HEK293T (cell line): Measurements from ENCODE around the gene ETHE1.

Source experiments
- FOXA1 ChIP-seq: fragments of 450-650 bp; IDR thresholded peaks from 2 replicates; pipeline ENCODE4 v1.6.1; 2016; ENCODE audit warnings: mild to moderate bottlenecking
- FOXK2 ChIP-seq: fragments of 450-650 bp; IDR thresholded peaks from 2 replicates; pipeline ENCODE4 v1.6.1; 2016; ENCODE audit warnings: mild to moderate bottlenecking
- L3MBTL2 ChIP-seq: fragments of 450-650 bp; conservative IDR thresholded peaks from 2 replicates; pipeline ENCODE4 v1.6.1; 2016; ENCODE audit warnings: mild to moderate bottlenecking
- NFRKB ChIP-seq: fragments of 450-650 bp; IDR thresholded peaks from 2 replicates; pipeline ENCODE4 v1.6.1; 2016; ENCODE audit warnings: mild to moderate bottlenecking, moderate library complexity
- SP1 ChIP-seq: fragments of 450-650 bp; IDR thresholded peaks from 2 replicates; pipeline ENCODE4 v1.6.1; 2017
- SUZ12 ChIP-seq: fragments of 450-650 bp; IDR thresholded peaks from 2 replicates; pipeline ENCODE4 v1.6.1; 2016; ENCODE audit warnings: mild to moderate bottlenecking
- TARDBP ChIP-seq: fragments of 450-650 bp; IDR thresholded peaks from 2 replicates; pipeline ENCODE4 v1.6.1; 2016
- TF ChIP-seq, protein P1 (sequence below): fragments of 450-650 bp; IDR thresholded peaks from 2 replicates; pipeline ENCODE4 v1.6.1; 2016

DNA sequence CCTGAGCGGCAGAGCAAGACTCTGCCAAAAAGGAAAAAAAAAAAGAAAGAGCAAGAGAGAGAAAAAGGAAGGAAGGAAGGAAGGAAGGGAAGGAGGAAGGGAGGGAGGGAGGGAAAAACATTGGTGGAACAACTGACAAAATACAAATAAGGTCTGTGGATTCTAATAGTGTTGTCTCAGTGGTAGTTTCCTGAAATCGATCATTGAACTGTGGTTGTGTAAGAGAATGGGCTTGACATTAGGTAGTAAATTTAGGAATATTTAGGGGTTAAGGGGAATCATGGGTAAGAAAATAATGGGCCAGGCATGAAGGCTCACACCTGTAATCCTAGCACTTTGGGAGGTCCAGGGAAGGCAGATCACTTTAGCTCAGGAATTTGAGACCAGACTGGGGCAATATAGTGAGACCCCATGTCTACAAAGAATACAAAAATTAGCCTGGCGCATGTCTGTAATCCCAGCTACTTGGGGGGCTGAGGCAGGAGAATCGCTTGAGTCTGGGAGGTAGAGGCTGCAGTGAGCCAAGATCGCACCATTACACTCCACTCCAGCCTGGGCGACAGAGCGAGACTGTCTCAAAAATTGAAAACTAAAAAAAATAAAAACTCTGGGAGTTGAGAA, 36.9 kb downstream of the ETHE1 start:
- TF ChIP-seq, protein P1, sequence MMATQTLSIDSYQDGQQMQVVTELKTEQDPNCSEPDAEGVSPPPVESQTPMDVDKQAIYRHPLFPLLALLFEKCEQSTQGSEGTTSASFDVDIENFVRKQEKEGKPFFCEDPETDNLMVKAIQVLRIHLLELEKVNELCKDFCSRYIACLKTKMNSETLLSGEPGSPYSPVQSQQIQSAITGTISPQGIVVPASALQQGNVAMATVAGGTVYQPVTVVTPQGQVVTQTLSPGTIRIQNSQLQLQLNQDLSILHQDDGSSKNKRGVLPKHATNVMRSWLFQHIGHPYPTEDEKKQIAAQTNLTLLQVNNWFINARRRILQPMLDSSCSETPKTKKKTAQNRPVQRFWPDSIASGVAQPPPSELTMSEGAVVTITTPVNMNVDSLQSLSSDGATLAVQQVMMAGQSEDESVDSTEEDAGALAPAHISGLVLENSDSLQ = no peak
- no peak for TF ChIP-seq L3MBTL2
- TF ChIP-seq FOXK2 = no peak
- no peak for TF ChIP-seq FOXA1
- no peak for TF ChIP-seq NFRKB
- no peak for TF ChIP-seq SP1
- no peak for TF ChIP-seq SUZ12
- no peak for TF ChIP-seq TARDBP
